GM20000 (cell line): Measurements from ENCODE around the gene DMC1.
"Not testable (repeated sequence)": the region's sequence is repeated elsewhere in the genome, so short reads cannot be mapped to it uniquely, and the experiment has no call there.

ENCODE experiments used
- DNase-seq: peaks from one replicate; pipeline ENCODE4 v3.0.0; 2012; ENCODE audit warnings: low spot score
- CTCF ChIP-seq: IDR thresholded peaks from 2 replicates; pipeline ENCODE4 v1.5.1; 2012; ENCODE audit warnings: mild to moderate bottlenecking, control low read depth; ENCODE audit errors: extremely low read depth, missing control alignments

The DMC1 gene

GRCh38 chr22:38569972-38570778, at the start of gene DMC1:
DMC1 (minus strand) TSS chr22:38570183; CDS start chr22:38568256, 1,927 bp downstream.
- TF ChIP-seq CTCF = no peak
- DNase-seq = peak; percentile 98

- no peak for TF ChIP-seq CTCF
- no peak for DNase-seq
Measured at GRCh38 chr22:38618682-38619081, 48.7 kb upstream of the DMC1 start.

- no peak for DNase-seq
- no peak for TF ChIP-seq CTCF
Measured at GRCh38 chr22:38618258-38618657, 48.3 kb upstream of the DMC1 start.

DNA sequence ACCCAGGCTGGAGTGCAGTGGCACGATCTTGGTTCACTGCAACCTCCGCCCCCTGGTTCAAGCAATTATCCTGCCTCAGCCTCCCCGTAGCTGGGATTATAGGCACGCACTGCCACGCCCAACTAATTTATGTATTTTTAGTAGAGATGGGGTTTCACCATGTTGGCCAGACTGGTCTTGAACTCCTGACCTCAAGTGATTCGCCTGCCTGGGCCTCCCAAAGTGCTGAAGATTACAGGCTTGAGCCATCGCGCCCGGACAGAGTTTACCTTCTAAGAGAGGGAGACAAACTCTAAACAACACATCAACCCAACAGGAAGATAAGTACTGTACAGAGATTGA, 45.1 kb upstream of the DMC1 start:
- not testable (repeated sequence) for DNase-seq

DNA sequence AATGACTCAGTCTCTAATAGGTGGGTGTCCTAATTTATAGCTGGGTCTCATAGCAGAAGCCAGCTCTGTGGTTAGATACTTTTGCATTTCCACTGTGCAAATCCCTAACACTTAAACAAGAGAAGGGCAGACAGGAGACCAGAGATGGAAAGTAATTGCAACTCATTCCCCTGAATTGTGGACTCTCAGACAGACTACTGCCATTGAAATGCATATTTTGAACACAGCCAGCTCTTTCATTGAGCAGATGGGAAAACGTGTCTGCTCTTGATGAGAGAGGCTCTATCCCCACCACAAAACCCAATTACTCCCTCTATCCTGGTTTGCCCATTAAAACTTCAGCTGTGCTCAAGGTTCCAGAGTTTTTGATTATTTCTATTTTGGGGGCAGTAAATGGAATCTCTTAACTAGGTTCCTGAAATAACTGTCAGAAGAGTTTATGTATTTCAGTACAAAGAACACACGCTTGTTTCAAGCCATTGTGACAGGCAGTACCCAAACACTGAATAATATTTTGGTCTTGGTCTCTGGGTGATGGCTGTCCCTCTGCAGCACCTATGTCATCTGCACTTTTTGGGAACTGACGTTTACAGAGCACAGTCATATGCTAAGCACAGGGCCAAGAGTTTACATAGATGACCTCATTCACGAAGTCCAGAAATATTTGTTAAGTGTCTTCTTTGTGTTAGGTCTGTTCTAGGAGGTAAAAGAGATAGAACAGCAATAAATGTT, 44.5 kb upstream of the DMC1 start:
- no peak for DNase-seq
- no peak for TF ChIP-seq CTCF

- no peak for DNase-seq
- TF ChIP-seq CTCF = no peak
Measured at GRCh38 chr22:38613588-38613987, 43.6 kb upstream of the DMC1 start.

GRCh38 chr22:38612217-38613006, 42.4 kb upstream of the DMC1 start:
- DNase-seq = no peak
- no peak for TF ChIP-seq CTCF
